IMR-90 (cell line): ENCODE results near the gene COL13A1. TPM values are rescaled to one million over a fixed set of nuclear protein-coding genes. Genes with fewer than 3 reads are reported as not detected.
A peak's percentile ranks its signal among the peaks of the same experiment; 100 is the strongest.

Source experiments
- ATAC-seq: fragments of 200-7000 bp; cut with Tn5 transposase; 2 replicates; pipeline ENCODE4 v1.9.1; 2020; ENCODE audit warnings: low read depth, mild to moderate bottlenecking, moderate library complexity
- BruUV-seq: library from RNA; stranded (reverse); fragments of 400-500 nt; replicated peaks from 2 replicates; lab custom pipeline; 2021; lab: Mats Ljungman, UMichigan
- CTCF ChIA-PET: fragments of 300-600 bp; formaldehyde crosslinking; extraction: SDS; loops from one replicate; lab custom pipeline; 2021; ENCODE audit warnings: antibody characterized with exemption; lab: Yijun Ruan, JAX
- POLR2A ChIA-PET: fragments of 300-600 bp; sonication (Branson Sonifier 250); formaldehyde crosslinking; loops from one replicate; lab custom pipeline; 2022; ENCODE audit warnings: antibody characterized with exemption; ENCODE audit not compliant: unreplicated experiment; lab: Charles Lee
- DNase-seq: peaks from one replicate; pipeline ENCODE4 v3.0.0; 2013
- H2AFZ ChIP-seq: replicated peaks from 2 replicates; pipeline ENCODE3; 2013; ENCODE audit warnings: low read length, mild to moderate bottlenecking; ENCODE audit not compliant: poor library complexity
- H2AK5ac ChIP-seq: 2 replicates; pipeline ENCODE4 v1.6.1; 2013; ENCODE audit warnings: low read depth, low read length, inconsistent platforms
- H2AK9ac ChIP-seq: replicated peaks from 2 replicates; pipeline ENCODE3; 2013; ENCODE audit warnings: mild to moderate bottlenecking, low read depth, low read length, moderate library complexity; ENCODE audit not compliant: poor library complexity
- H2BK120ac ChIP-seq: 2 replicates; pipeline ENCODE4 v1.6.1; 2013; ENCODE audit warnings: low read depth, low read length, inconsistent platforms
- H2BK15ac ChIP-seq: 3 replicates; pipeline ENCODE4 v1.6.1; 2013; ENCODE audit warnings: low read depth, low read length, inconsistent platforms
- H2BK20ac ChIP-seq: 2 replicates; pipeline ENCODE4 v1.6.1; 2013; ENCODE audit warnings: low read depth, mild to moderate bottlenecking, inconsistent platforms, low read length, moderate library complexity
- H2BK5ac ChIP-seq: 2 replicates; pipeline ENCODE4 v1.6.1; 2013; ENCODE audit warnings: mild to moderate bottlenecking, low read depth, low read length, inconsistent platforms; ENCODE audit not compliant: poor library complexity, severe bottlenecking
- H3K14ac ChIP-seq: replicated peaks from 2 replicates; pipeline ENCODE4 v1.6.1; 2013; ENCODE audit warnings: low read depth, low read length, inconsistent platforms
- H3K18ac ChIP-seq: 2 replicates; pipeline ENCODE4 v1.6.1; 2013; ENCODE audit warnings: low read depth, low read length, control low read depth
- H3K23ac ChIP-seq: 2 replicates; pipeline ENCODE4 v1.6.1; 2013; ENCODE audit warnings: low read depth, low read length, inconsistent platforms
- H3K27ac ChIP-seq: 2 replicates; pipeline ENCODE4 v1.5.1; 2013; ENCODE audit warnings: mild to moderate bottlenecking, control low read depth, low read length; ENCODE audit not compliant: insufficient read depth
- H3K27me3 ChIP-seq: 2 replicates; pipeline ENCODE4 v1.6.1; 2013; ENCODE audit warnings: low read length; ENCODE audit not compliant: control insufficient read depth, insufficient read depth
- H3K36me3 ChIP-seq: 2 replicates; pipeline ENCODE4 v1.6.1; 2013; ENCODE audit warnings: low read length, mixed read lengths; ENCODE audit not compliant: control insufficient read depth, insufficient read depth
- H3K4ac ChIP-seq: 2 replicates; pipeline ENCODE4 v1.6.1; 2013; ENCODE audit warnings: low read depth, low read length, inconsistent platforms
- H3K4me1 ChIP-seq: 2 replicates; pipeline ENCODE4 v1.6.1; 2013; ENCODE audit warnings: low read length, mixed read lengths; ENCODE audit not compliant: control insufficient read depth, insufficient read depth
- H3K4me2 ChIP-seq: 2 replicates; pipeline ENCODE4 v1.6.1; 2013; ENCODE audit warnings: low read depth, mild to moderate bottlenecking, control low read depth, low read length, moderate library complexity
- H3K4me3 ChIP-seq: 2 replicates; pipeline ENCODE4 v1.5.1; 2013; ENCODE audit warnings: low read depth, mild to moderate bottlenecking, control low read depth, low read length, moderate library complexity; ENCODE audit not compliant: insufficient read depth
- H3K56ac ChIP-seq: 2 replicates; pipeline ENCODE4 v1.6.1; 2013; ENCODE audit warnings: low read length, inconsistent platforms; ENCODE audit not compliant: insufficient read depth; ENCODE audit errors: extremely low read depth
- H3K79me1 ChIP-seq, 2 experiments: 2 replicates each; pipeline ENCODE4 v1.6.1; 2013; ENCODE audit warnings: low read length in 2 of 2, inconsistent platforms in 1 of 2, low read depth in 1 of 2
- H3K9ac ChIP-seq: 2 replicates; pipeline ENCODE4 v1.6.1; 2013; ENCODE audit warnings: low read depth, low read length, control low read depth
- H3K9me1 ChIP-seq: 2 replicates; pipeline ENCODE4 v1.6.1; 2013; ENCODE audit warnings: low read length, inconsistent platforms; ENCODE audit not compliant: insufficient read depth
- H3K9me3 ChIP-seq: 2 replicates; pipeline ENCODE4 v1.6.1; 2013; ENCODE audit warnings: low read length; ENCODE audit not compliant: control insufficient read depth, insufficient read depth
- H4K20me1 ChIP-seq: 2 replicates; pipeline ENCODE4 v1.6.1; 2013; ENCODE audit warnings: low read length, inconsistent platforms; ENCODE audit not compliant: insufficient read depth
- H4K5ac ChIP-seq: 2 replicates; pipeline ENCODE4 v1.6.1; 2013; ENCODE audit warnings: mild to moderate bottlenecking, low read depth, low read length, control low read depth
- H4K8ac ChIP-seq, 2 experiments: 2 replicates each; pipeline ENCODE4 v1.6.1; 2013; ENCODE audit warnings: low read depth in 2 of 2, low read length in 2 of 2, control low read depth in 1 of 2, inconsistent platforms in 1 of 2
- H4K91ac ChIP-seq: 2 replicates; pipeline ENCODE4 v1.6.1; 2013; ENCODE audit warnings: low read depth, low read length, inconsistent platforms; ENCODE audit not compliant: insufficient read depth
- BHLHE40 ChIP-seq: fragments of 150-350 bp; IDR thresholded peaks from 2 replicates; pipeline ENCODE4 v1.6.1; 2016; ENCODE audit warnings: mild to moderate bottlenecking, low read depth, low read length
- CEBPB ChIP-seq: IDR thresholded peaks from 2 replicates; pipeline ENCODE4 v1.6.1; 2012; ENCODE audit warnings: low read depth, low read length, improper control_type of control experiment
- CHD1 ChIP-seq: IDR thresholded peaks from 2 replicates; pipeline ENCODE4 v1.6.1; 2012; ENCODE audit warnings: low read depth, low read length, improper control_type of control experiment
- CTCF ChIP-seq: conservative IDR thresholded peaks from 2 replicates; pipeline ENCODE4 v1.5.1; 2012; ENCODE audit warnings: mild to moderate bottlenecking, low read depth, low read length, improper control_type of control experiment
- ELK1 ChIP-seq: fragments of 150-350 bp; IDR thresholded peaks from 2 replicates; pipeline ENCODE4 v1.6.1; 2016; ENCODE audit warnings: low read depth, mild to moderate bottlenecking, low read length, moderate library complexity, borderline replicate concordance
- FOS ChIP-seq: fragments of 150-350 bp; IDR thresholded peaks from 2 replicates; pipeline ENCODE4 v1.6.1; 2016; ENCODE audit warnings: low read depth, low read length
- MAFK ChIP-seq: IDR thresholded peaks from 2 replicates; pipeline ENCODE4 v1.6.1; 2012; ENCODE audit warnings: low read depth, low read length, improper control_type of control experiment
- MAZ ChIP-seq: IDR thresholded peaks from 2 replicates; pipeline ENCODE4 v1.6.1; 2012; ENCODE audit warnings: low read depth, mild to moderate bottlenecking, low read length, improper control_type of control experiment, moderate library complexity, borderline replicate concordance
- MXI1 ChIP-seq: IDR thresholded peaks from 2 replicates; pipeline ENCODE4 v1.6.1; 2012; ENCODE audit warnings: low read depth, mild to moderate bottlenecking, low read length, moderate library complexity, borderline replicate concordance
- NFE2L2 ChIP-seq: fragments of 150-350 bp; IDR thresholded peaks from 2 replicates; pipeline ENCODE4 v1.6.1; 2016; ENCODE audit warnings: low read depth, mild to moderate bottlenecking, low read length
- POLR2A ChIP-seq: IDR thresholded peaks from 2 replicates; pipeline ENCODE4 v1.6.1; 2012; ENCODE audit warnings: mild to moderate bottlenecking, low read depth, low read length
- RAD21 ChIP-seq: IDR thresholded peaks from 2 replicates; pipeline ENCODE4 v1.6.1; 2012; ENCODE audit warnings: low read length, improper control_type of control experiment
- RCOR1 ChIP-seq: IDR thresholded peaks from 2 replicates; pipeline ENCODE4 v1.6.1; 2012; ENCODE audit warnings: mild to moderate bottlenecking, low read length, improper control_type of control experiment; ENCODE audit not compliant: insufficient replicate concordance
- RFX5 ChIP-seq: IDR thresholded peaks from 2 replicates; pipeline ENCODE4 v1.8.0; 2012; ENCODE audit warnings: low read depth, mild to moderate bottlenecking, low read length, moderate library complexity
- SMC3 ChIP-seq: fragments of 150-350 bp; IDR thresholded peaks from 2 replicates; pipeline ENCODE4 v1.6.1; 2016; ENCODE audit warnings: low read depth, mild to moderate bottlenecking, antibody characterized with exemption, low read length, moderate library complexity
- USF2 ChIP-seq: fragments of 150-350 bp; IDR thresholded peaks from 2 replicates; pipeline ENCODE4 v1.6.1; 2017; ENCODE audit warnings: mild to moderate bottlenecking, antibody characterized with exemption, low read length, low read depth
- WGBS, 2 experiments: methylation state at CpG; one replicate each; pipeline versions ENCODE4 v1.1.5 to v1.1.7; 2013; ENCODE audit warnings: missing lambda C conversion rate in 2 of 2; ENCODE audit not compliant: insufficient read length in 1 of 2; ENCODE audit errors: extremely low coverage in 2 of 2; 5-methylcytosine and 5-hydroxymethylcytosine counted together
- dilution Hi-C: fragments of 300-500 bp; cut with HindIII; formaldehyde crosslinking; loops from one replicate; pipeline ENCODE4 v1.14.3; 2018; ENCODE audit warnings: low sequenced_read_pairs; ENCODE audit not compliant: unreplicated experiment
- in situ Hi-C: fragments of 300-500 bp; cut with MboI; formaldehyde crosslinking; loops from 3 replicates; pipeline ENCODE4 v1.14.3; 2019; ENCODE audit warnings: low sequenced_read_pairs, inconsistent platforms, mixed read lengths
- intact Hi-C: fragments of 100-400 bp; cut with micrococcal nuclease; formaldehyde crosslinking; loops from 2 replicates; pipeline ENCODE4 v1.10.0; 2022
- polyA plus RNA-seq, 3 experiments: library from polyadenylated mRNA; depleted of rRNA; stranded (reverse); fragments of >200 nt; gene quantifications; 2 replicates each; pipeline ENCODE4 v1.2.3, GENCODE V29; 2012; ENCODE audit warnings: low replicate concordance in 1 of 3
- total RNA-seq: library from RNA; depleted of rRNA; stranded (reverse); fragments of >200 nt; gene quantifications from 2 replicates; pipeline ENCODE4 v1.2.3, GENCODE V29; 2012

COL13A1 gene
- total and polyA plus RNA-seq, 2 of the 4 experiments (the other 2 are of a cell fraction), result 12.2 to 31.3 TPM

GRCh38 chr10:69789164-69789576, 12.5 kb upstream of the COL13A1 start:
- Histone ChIP-seq H2AK9ac (peak overlapping the region; percentile 19), H3K4me1 (peaks cover 6% of the 10 kb centered on the region; the same call in 1 of the 2 replicates), H3K79me1 (no peaks in the 10 kb centered on the region), H3K4me2 (peak overlapping the region; percentile 42; the same call in 1 of the 2 replicates), H4K5ac (no peak overlapping the region; the same call in 1 of the 2 replicates), H3K56ac (no peak overlapping the region), H3K9me3 (peaks cover 2% of the 10 kb centered on the region), H3K14ac (no peak overlapping the region), H2BK20ac (no peak overlapping the region), H3K9ac (no peak overlapping the region), H3K23ac (no peak overlapping the region), H3K36me3 (no peaks in the 10 kb centered on the region), H2BK120ac (no peak overlapping the region), H3K4me3 (no peak overlapping the region), H3K18ac (no peak overlapping the region), H2AK5ac (no peak overlapping the region), H3K27ac (no peak overlapping the region), H2BK5ac (no peak overlapping the region), H4K91ac (no peak overlapping the region), H3K27me3 (peaks cover 29% of the 10 kb centered on the region), H2AFZ (no peak overlapping the region), H3K9me1 (no peaks in the 10 kb centered on the region; the same call in 1 of the 2 replicates), H3K4ac (0 out of 2 replicates have a peak overlapping the region, but pooled peaks have one; percentile 12), H4K20me1 (no peaks in the 10 kb centered on the region), H4K8ac (no peak overlapping the region), H2BK15ac (no peak overlapping the region)
- in situ Hi-C loops, result no loop called here
- intact Hi-C loops, result no loop called here
- ChIA-PET CTCF (interaction anchor here (0.6 to 2.2 kb wide), 7 partner anchors 10 to 601 kb away, joined by 3 to 10 read pairs (median 4); no protein-coding TSS in a partner anchor), POLR2A (interaction anchor here (0.6 kb wide), 1 partner anchor 149 kb away, joined by 5 read pairs; no protein-coding TSS in a partner anchor)
- TF ChIP-seq CEBPB (no peak), USF2 (no peak), CTCF (peak; percentile 55), FOS (no peak), POLR2A (no peak), RAD21 (peak; percentile 26; the same call in 1 of the 2 replicates), CHD1 (no peak), MAFK (no peak), ELK1 (no peak), MAZ (no peak), NFE2L2 (no peak), BHLHE40 (no peak), RCOR1 (no peak), SMC3 (peak; percentile 26), MXI1 (no peak), RFX5 (no peak)
- no CpG with 5 or more reads among the region's 4 CpGs for WGBS, 2 experiments
- dilution Hi-C loops, result no loop called here
- DNase-seq (no peak), ATAC-seq (peak; percentile 52)
- BruUV-seq, result no TSS peak
